Measurements from ENCODE around the gene TET2. TPM values are rescaled to one million over a fixed set of nuclear protein-coding genes. Genes with fewer than 3 reads are reported as not detected.

The TET2 gene
- total RNA-seq, 1 experiment from 2014 or later = 22.8 TPM

DNA sequence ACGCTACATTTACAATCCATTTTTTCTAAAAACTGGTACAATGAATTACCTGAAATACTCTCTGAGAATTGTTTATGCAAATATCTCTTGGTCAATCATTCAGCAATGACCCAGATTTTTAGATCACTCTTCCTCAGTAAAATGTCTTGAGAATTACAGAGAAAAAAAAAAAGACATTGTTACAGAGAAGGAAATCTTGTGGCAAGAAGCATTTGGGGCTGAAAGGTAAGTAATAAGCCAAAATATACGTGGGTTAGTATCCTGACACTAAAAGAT lies 19.6 kb upstream of the TET2 start:
- no TSS peak for BruUV-seq (replicated peaks)
- ChIA-PET CTCF (no interaction called here), POLR2A (ENCODE audit: low non-redundant PET) (no interaction called here)
- no peaks in the 10 kb centered on the region for H3K9me3 ChIP-seq (ENCODE audit: low read depth, low read length, poor library complexity, severe bottlenecking)
- H3K36me3 ChIP-seq (ENCODE audit: insufficient read depth, low read length, poor library complexity, severe bottlenecking) = no peaks in the 10 kb centered on the region
- H3K4me3 ChIP-seq (ENCODE audit: low read depth, low read length, poor library complexity, severe bottlenecking) = no peak overlapping the region
- intact Hi-C loops (cut with micrococcal nuclease; ENCODE audit: unreplicated experiment) = no loop called here
- no peaks in the 10 kb centered on the region for H3K27me3 ChIP-seq (replicated peaks; ENCODE audit: insufficient read depth, low read depth, low read length, poor library complexity)
- no peak for DNase-seq (ENCODE audit: low spot score)
- no peak overlapping the region for H3K27ac ChIP-seq (ENCODE audit: low read depth, low read length, poor library complexity, severe bottlenecking)
- no peaks in the 10 kb centered on the region for H3K4me1 ChIP-seq (ENCODE audit: insufficient read depth, low read length, poor library complexity, severe bottlenecking)
- TF ChIP-seq EZH2 (IDR thresholded peaks at IDR 0.05; ENCODE audit: borderline replicate concordance, low read depth, low read length, poor library complexity, severe bottlenecking) = no peak
- TF ChIP-seq, protein P1, sequence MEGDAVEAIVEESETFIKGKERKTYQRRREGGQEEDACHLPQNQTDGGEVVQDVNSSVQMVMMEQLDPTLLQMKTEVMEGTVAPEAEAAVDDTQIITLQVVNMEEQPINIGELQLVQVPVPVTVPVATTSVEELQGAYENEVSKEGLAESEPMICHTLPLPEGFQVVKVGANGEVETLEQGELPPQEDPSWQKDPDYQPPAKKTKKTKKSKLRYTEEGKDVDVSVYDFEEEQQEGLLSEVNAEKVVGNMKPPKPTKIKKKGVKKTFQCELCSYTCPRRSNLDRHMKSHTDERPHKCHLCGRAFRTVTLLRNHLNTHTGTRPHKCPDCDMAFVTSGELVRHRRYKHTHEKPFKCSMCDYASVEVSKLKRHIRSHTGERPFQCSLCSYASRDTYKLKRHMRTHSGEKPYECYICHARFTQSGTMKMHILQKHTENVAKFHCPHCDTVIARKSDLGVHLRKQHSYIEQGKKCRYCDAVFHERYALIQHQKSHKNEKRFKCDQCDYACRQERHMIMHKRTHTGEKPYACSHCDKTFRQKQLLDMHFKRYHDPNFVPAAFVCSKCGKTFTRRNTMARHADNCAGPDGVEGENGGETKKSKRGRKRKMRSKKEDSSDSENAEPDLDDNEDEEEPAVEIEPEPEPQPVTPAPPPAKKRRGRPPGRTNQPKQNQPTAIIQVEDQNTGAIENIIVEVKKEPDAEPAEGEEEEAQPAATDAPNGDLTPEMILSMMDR (conservative IDR thresholded peaks at IDR 0.05; ENCODE audit: low read depth, low read length) = no peak

DNA sequence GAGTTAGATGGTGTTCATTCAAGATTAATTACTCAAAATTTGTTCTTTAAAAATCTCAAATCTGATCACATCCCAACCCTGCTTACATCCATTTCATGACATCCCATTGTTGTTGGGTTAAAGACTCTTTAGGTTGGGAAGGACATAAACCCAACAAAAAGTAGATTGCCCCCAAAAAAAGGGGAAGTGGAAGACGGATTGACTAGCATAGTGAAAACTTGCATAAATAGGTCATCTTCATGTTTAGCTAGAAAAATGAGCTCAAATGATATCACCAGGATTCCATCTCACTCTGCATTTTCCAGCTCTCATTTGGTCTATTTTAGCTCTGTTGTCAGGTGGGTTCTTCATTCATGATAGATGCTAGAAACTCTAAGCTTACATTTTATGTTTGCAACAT lies 18.5 kb upstream of the TET2 start:
- CTCF ChIA-PET = no interaction called here

DNA sequence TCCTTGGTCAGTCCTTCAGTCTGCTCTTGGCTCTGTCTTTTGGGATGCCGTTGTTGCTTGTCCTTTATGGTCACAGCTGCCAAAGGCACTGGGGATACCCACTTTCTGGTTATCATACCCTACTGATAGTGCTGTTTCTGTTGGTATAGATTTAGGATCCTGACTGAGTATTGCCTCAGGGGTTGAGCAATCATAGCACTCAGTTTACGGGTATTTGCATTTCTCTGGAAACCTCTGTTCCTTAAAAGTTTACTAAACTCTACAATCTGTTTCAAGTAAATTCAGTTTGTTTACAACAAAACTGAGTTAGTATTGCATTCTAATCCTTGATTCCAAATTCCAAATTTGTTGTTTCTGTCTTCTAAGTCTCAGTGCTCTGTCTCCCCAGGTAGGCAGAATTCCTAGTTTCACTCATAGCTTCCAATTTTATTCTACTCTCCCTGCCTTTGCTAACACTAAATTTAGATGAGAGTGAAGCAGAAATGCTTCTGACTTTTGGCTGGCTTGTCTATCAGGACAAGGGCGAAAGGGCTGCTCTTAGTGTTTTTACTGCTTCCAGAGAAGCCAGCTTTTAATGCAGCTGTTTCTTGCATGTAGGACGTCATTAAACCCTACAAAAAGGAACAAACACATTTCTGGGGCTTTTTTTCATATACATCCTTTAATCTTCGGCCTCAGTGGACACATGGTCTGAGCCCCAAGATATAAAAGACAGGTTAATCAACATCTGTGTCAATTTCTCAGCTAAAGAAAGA lies 17.2 kb upstream of the TET2 start:
- no TSS peak for BruUV-seq (replicated peaks)
- intact Hi-C loops (cut with micrococcal nuclease; ENCODE audit: unreplicated experiment) = no loop called here
- Histone ChIP-seq H3K36me3 (ENCODE audit: insufficient read depth, low read length, poor library complexity, severe bottlenecking) (no peaks in the 10 kb centered on the region), H3K27me3 (replicated peaks; ENCODE audit: insufficient read depth, low read depth, low read length, poor library complexity) (no peaks in the 10 kb centered on the region), H3K4me3 (ENCODE audit: low read depth, low read length, poor library complexity, severe bottlenecking) (no peak overlapping the region), H3K27ac (ENCODE audit: low read depth, low read length, poor library complexity, severe bottlenecking) (no peak overlapping the region), H3K4me1 (ENCODE audit: insufficient read depth, low read length, poor library complexity, severe bottlenecking) (no peaks in the 10 kb centered on the region), H3K9me3 (ENCODE audit: low read depth, low read length, poor library complexity, severe bottlenecking) (no peaks in the 10 kb centered on the region)
- no peak for DNase-seq (ENCODE audit: low spot score)
- no peak for TF ChIP-seq EZH2 (IDR thresholded peaks at IDR 0.05; ENCODE audit: borderline replicate concordance, low read depth, low read length, poor library complexity, severe bottlenecking)
- TF ChIP-seq, protein P1 (conservative IDR thresholded peaks at IDR 0.05; ENCODE audit: low read depth, low read length) = no peak
- ChIA-PET CTCF (interaction anchor here (0.6 kb wide), 1 partner anchor 9 kb away, joined by 3 read pairs; no protein-coding TSS in a partner anchor), POLR2A (ENCODE audit: low non-redundant PET) (no interaction called here)

More for the DNA sequence above, 18.5 kb upstream of the TET2 start:
- TF ChIP-seq, protein P1 (conservative IDR thresholded peaks at IDR 0.05; ENCODE audit: low read depth, low read length) = no peak
- TF ChIP-seq EZH2 (IDR thresholded peaks at IDR 0.05; ENCODE audit: borderline replicate concordance, low read depth, low read length, poor library complexity, severe bottlenecking) = no peak
- Histone ChIP-seq H3K4me3 (ENCODE audit: low read depth, low read length, poor library complexity, severe bottlenecking) (no peak overlapping the region), H3K9me3 (ENCODE audit: low read depth, low read length, poor library complexity, severe bottlenecking) (no peaks in the 10 kb centered on the region), H3K27ac (ENCODE audit: low read depth, low read length, poor library complexity, severe bottlenecking) (no peak overlapping the region), H3K4me1 (ENCODE audit: insufficient read depth, low read length, poor library complexity, severe bottlenecking) (no peaks in the 10 kb centered on the region), H3K36me3 (ENCODE audit: insufficient read depth, low read length, poor library complexity, severe bottlenecking) (no peaks in the 10 kb centered on the region), H3K27me3 (replicated peaks; ENCODE audit: insufficient read depth, low read depth, low read length, poor library complexity) (no peaks in the 10 kb centered on the region)
- intact Hi-C loops (cut with micrococcal nuclease; ENCODE audit: unreplicated experiment) = no loop called here
- POLR2A ChIA-PET (ENCODE audit: low non-redundant PET) = no interaction called here
- no peak for DNase-seq (ENCODE audit: low spot score)
- no TSS peak for BruUV-seq (replicated peaks)

All from A673 (cell line).